K562 (cell line): Measurements from ENCODE around the gene VIT. TPM values are rescaled to one million over a fixed set of nuclear protein-coding genes. Genes with fewer than 3 reads are reported as not detected.
A peak's percentile ranks its signal among the peaks of the same experiment; 100 is the strongest.

ENCODE experiments used
- CBX5 ChIP-seq: IDR thresholded peaks from 2 replicates; pipeline ENCODE4 v1.6.1; 2014; ENCODE audit warnings: low read depth, borderline replicate concordance
- CEBPB ChIP-seq: fragments of 450-650 bp; IDR thresholded peaks from 2 replicates; pipeline ENCODE4 v1.6.1; 2016; ENCODE audit warnings: missing genetic modification characterization, missing compliant biosample characterization
- HMG20A ChIP-seq: fragments of 450-650 bp; formaldehyde crosslinking; conservative IDR thresholded peaks from 2 replicates; pipeline ENCODE4 v1.4.0; 2020; ENCODE audit warnings: mild to moderate bottlenecking, mixed read lengths
- MIER1 ChIP-seq: fragments of 450-650 bp; IDR thresholded peaks from 2 replicates; pipeline ENCODE4 v1.6.1; 2016; ENCODE audit warnings: antibody characterized with exemption, mild to moderate bottlenecking, low read depth
- NR2C2 ChIP-seq, 2 experiments: fragments of 200-800 bp in 1 of 2; sonication (Bioruptor generic) in 1 of 2; sonication (generic) in 1 of 2; formaldehyde crosslinking in 1 of 2; IDR thresholded peaks; 2 replicates each; pipeline versions ENCODE4 v1.6.1 to v1.8.0; 2016 to 2022; ENCODE audit warnings: mild to moderate bottlenecking in 1 of 2, missing compliant biosample characterization in 1 of 2, missing genetic modification characterization in 1 of 2, missing genetic modification reagents in 1 of 2
- POLR2A ChIP-seq: fragments of 450-650 bp; conservative IDR thresholded peaks from 2 replicates; pipeline ENCODE4 v1.6.1; 2016
- SMC3 ChIP-seq: conservative IDR thresholded peaks from 2 replicates; pipeline ENCODE4 v1.6.1; 2011; ENCODE audit warnings: low read depth, low read length, improper control_type of control experiment; ENCODE audit not compliant: insufficient read depth
- TEAD2 ChIP-seq: fragments of 450-650 bp; IDR thresholded peaks from 2 replicates; pipeline ENCODE4 v1.6.1; 2016; ENCODE audit warnings: missing genetic modification characterization, control low read depth, missing compliant biosample characterization
- polyA plus RNA-seq, 8 experiments: library from polyadenylated mRNA; depleted of rRNA in 4 of 8; stranded (reverse) in 5 of 8; unstranded in 3 of 8; fragments of >200 nt; fragmentation: Nextera tagmentation in 2 of 8; fragmentation: Illumina TruSeq in 1 of 8; extraction: Ambion mirVana in 2 of 8; extraction: Trizol in 1 of 8; gene quantifications; 2 replicates each; pipeline versions ENCODE4 v1.2.1 to v1.2.3, GENCODE V29; 2011 to 2014; ENCODE audit warnings: inconsistent platforms in 1 of 8, missing spikeins in 1 of 8
- total RNA-seq, 7 experiments: library from RNA; depleted of rRNA in 6 of 7; stranded (reverse); fragments of >200 nt in 6 of 7; fragmentation: Illumina TruSeq in 2 of 7; extraction: Trizol in 2 of 7; gene quantifications; 2 replicates each; pipeline versions ENCODE4 v1.2.1 to v1.2.3, GENCODE V29; 2011 to 2021; ENCODE audit warnings: low replicate concordance in 1 of 7
- TF ChIP-seq, protein P1 (sequence below): fragments of 450-650 bp; IDR thresholded peaks from 2 replicates; pipeline ENCODE4 v1.6.1; 2016; ENCODE audit warnings: mild to moderate bottlenecking, moderate library complexity
- TF ChIP-seq, protein P2 (sequence below): fragments of 150-350 bp; IDR thresholded peaks from 2 replicates; pipeline ENCODE4 v1.6.1; 2014; ENCODE audit warnings: low read depth, mild to moderate bottlenecking, low read length, borderline replicate concordance

The VIT gene
- total and polyA plus RNA-seq, 9 of the 15 experiments (the other 6 are each of a cell fraction or from before 2014, with no cell fraction given): not detected

DNA sequence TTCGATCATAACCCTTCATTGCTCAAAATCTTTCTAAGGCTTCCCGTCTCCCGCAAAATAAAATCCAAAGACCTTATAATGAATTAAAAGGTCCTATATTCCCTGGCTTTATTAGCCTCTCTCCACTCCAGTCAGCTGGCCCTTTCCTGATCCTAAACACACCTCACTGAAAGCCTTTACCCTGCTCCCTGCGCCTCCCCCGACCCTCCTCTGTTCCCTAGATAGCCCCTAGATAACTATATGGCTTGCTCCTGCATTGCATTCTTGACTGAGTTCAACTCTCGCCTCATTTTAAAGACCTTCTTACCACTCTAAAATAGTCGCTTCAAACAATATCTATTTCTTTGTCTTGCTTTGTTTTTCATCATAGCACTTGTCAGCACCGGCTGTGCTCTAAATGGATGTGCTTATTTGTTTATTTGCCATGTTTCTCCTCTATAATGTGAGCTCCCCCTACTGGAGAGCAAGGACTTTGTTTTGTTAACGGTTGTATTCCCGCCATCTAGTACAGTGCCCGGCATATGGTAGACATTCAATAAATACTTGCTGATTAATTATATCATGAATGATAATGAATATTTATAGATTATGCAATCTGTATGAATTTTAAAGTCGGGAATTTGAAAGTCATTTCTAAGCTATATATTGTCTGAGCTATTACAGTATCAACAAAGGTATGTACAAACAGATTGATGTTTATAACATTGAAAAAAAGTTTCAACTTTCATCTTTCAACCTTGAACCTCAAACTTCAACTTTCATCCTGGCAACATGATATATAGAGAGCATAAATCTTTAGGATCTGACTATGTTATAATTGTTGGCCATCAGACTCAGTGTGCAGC lies 32.4 kb upstream of the VIT start (continued):
- no peak for TF ChIP-seq TEAD2
- TF ChIP-seq HMG20A (CRISPR knock-in tag): no peak
- TF ChIP-seq, protein P1, sequence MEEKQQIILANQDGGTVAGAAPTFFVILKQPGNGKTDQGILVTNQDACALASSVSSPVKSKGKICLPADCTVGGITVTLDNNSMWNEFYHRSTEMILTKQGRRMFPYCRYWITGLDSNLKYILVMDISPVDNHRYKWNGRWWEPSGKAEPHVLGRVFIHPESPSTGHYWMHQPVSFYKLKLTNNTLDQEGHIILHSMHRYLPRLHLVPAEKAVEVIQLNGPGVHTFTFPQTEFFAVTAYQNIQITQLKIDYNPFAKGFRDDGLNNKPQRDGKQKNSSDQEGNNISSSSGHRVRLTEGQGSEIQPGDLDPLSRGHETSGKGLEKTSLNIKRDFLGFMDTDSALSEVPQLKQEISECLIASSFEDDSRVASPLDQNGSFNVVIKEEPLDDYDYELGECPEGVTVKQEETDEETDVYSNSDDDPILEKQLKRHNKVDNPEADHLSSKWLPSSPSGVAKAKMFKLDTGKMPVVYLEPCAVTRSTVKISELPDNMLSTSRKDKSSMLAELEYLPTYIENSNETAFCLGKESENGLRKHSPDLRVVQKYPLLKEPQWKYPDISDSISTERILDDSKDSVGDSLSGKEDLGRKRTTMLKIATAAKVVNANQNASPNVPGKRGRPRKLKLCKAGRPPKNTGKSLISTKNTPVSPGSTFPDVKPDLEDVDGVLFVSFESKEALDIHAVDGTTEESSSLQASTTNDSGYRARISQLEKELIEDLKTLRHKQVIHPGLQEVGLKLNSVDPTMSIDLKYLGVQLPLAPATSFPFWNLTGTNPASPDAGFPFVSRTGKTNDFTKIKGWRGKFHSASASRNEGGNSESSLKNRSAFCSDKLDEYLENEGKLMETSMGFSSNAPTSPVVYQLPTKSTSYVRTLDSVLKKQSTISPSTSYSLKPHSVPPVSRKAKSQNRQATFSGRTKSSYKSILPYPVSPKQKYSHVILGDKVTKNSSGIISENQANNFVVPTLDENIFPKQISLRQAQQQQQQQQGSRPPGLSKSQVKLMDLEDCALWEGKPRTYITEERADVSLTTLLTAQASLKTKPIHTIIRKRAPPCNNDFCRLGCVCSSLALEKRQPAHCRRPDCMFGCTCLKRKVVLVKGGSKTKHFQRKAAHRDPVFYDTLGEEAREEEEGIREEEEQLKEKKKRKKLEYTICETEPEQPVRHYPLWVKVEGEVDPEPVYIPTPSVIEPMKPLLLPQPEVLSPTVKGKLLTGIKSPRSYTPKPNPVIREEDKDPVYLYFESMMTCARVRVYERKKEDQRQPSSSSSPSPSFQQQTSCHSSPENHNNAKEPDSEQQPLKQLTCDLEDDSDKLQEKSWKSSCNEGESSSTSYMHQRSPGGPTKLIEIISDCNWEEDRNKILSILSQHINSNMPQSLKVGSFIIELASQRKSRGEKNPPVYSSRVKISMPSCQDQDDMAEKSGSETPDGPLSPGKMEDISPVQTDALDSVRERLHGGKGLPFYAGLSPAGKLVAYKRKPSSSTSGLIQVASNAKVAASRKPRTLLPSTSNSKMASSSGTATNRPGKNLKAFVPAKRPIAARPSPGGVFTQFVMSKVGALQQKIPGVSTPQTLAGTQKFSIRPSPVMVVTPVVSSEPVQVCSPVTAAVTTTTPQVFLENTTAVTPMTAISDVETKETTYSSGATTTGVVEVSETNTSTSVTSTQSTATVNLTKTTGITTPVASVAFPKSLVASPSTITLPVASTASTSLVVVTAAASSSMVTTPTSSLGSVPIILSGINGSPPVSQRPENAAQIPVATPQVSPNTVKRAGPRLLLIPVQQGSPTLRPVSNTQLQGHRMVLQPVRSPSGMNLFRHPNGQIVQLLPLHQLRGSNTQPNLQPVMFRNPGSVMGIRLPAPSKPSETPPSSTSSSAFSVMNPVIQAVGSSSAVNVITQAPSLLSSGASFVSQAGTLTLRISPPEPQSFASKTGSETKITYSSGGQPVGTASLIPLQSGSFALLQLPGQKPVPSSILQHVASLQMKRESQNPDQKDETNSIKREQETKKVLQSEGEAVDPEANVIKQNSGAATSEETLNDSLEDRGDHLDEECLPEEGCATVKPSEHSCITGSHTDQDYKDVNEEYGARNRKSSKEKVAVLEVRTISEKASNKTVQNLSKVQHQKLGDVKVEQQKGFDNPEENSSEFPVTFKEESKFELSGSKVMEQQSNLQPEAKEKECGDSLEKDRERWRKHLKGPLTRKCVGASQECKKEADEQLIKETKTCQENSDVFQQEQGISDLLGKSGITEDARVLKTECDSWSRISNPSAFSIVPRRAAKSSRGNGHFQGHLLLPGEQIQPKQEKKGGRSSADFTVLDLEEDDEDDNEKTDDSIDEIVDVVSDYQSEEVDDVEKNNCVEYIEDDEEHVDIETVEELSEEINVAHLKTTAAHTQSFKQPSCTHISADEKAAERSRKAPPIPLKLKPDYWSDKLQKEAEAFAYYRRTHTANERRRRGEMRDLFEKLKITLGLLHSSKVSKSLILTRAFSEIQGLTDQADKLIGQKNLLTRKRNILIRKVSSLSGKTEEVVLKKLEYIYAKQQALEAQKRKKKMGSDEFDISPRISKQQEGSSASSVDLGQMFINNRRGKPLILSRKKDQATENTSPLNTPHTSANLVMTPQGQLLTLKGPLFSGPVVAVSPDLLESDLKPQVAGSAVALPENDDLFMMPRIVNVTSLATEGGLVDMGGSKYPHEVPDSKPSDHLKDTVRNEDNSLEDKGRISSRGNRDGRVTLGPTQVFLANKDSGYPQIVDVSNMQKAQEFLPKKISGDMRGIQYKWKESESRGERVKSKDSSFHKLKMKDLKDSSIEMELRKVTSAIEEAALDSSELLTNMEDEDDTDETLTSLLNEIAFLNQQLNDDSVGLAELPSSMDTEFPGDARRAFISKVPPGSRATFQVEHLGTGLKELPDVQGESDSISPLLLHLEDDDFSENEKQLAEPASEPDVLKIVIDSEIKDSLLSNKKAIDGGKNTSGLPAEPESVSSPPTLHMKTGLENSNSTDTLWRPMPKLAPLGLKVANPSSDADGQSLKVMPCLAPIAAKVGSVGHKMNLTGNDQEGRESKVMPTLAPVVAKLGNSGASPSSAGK: no peak
- no peak for TF ChIP-seq NR2C2 (CRISPR knock-in tag; IDR thresholded peaks at IDR 0.05)
- TF ChIP-seq NR2C2 (tag; IDR thresholded peaks at IDR 0.05): no peak
- peak; percentile 56; the same call in 1 of the 2 replicates for TF ChIP-seq SMC3
- TF ChIP-seq, protein P2, sequence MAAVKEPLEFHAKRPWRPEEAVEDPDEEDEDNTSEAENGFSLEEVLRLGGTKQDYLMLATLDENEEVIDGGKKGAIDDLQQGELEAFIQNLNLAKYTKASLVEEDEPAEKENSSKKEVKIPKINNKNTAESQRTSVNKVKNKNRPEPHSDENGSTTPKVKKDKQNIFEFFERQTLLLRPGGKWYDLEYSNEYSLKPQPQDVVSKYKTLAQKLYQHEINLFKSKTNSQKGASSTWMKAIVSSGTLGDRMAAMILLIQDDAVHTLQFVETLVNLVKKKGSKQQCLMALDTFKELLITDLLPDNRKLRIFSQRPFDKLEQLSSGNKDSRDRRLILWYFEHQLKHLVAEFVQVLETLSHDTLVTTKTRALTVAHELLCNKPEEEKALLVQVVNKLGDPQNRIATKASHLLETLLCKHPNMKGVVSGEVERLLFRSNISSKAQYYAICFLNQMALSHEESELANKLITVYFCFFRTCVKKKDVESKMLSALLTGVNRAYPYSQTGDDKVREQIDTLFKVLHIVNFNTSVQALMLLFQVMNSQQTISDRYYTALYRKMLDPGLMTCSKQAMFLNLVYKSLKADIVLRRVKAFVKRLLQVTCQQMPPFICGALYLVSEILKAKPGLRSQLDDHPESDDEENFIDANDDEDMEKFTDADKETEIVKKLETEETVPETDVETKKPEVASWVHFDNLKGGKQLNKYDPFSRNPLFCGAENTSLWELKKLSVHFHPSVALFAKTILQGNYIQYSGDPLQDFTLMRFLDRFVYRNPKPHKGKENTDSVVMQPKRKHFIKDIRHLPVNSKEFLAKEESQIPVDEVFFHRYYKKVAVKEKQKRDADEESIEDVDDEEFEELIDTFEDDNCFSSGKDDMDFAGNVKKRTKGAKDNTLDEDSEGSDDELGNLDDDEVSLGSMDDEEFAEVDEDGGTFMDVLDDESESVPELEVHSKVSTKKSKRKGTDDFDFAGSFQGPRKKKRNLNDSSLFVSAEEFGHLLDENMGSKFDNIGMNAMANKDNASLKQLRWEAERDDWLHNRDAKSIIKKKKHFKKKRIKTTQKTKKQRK: no peak
- TF ChIP-seq CEBPB (tag): 0 out of 2 replicates have a peak, but pooled peaks have one; percentile 13
- no peak for TF ChIP-seq MIER1
- TF ChIP-seq POLR2A: no peak
- TF ChIP-seq CBX5: no peak
